ENCODE measurements around the gene SH3BP4.
"Not testable (repeated sequence)": the region's sequence is repeated elsewhere in the genome, so short reads cannot be mapped to it uniquely, and the experiment has no call there.

SH3BP4 gene

DNA sequence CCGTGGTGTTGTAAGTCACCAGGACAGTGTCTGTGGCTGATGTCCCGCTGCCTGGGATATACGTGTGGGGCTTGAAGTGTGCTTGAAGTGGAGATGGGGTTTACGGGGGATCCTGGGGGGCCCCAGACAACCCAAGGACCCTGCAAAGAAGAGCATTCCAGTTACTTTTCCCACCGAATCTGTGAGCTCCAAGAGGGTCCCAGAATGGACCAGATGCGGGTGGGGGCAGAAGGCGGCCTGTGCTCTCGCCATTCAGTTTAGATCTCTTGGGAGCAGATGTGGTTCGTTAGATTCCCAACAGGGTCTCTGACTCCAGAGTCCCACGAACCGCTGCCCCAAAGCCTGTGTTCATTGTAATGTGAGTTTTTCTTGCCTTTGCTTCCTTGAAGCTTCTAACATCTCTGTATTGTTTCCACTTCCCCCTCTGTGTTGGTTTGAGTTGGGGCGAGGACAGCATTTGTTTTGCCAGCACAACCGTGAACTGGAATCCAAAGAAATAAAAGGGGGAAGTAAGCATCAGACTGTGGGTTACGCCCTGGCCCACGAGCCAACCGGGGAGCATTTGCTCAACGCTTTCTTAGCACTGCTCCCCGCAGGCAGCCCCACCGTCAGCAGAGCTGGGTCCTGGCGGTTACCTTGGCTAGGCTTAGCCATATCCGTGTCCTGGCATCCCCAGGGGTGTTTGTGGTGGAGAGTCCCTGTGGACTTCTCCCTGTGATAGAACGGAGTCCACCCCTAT lies 92.1 kb downstream of the SH3BP4 start:
- no peak for DNase-seq (ENCODE audit: low spot score)

DNA sequence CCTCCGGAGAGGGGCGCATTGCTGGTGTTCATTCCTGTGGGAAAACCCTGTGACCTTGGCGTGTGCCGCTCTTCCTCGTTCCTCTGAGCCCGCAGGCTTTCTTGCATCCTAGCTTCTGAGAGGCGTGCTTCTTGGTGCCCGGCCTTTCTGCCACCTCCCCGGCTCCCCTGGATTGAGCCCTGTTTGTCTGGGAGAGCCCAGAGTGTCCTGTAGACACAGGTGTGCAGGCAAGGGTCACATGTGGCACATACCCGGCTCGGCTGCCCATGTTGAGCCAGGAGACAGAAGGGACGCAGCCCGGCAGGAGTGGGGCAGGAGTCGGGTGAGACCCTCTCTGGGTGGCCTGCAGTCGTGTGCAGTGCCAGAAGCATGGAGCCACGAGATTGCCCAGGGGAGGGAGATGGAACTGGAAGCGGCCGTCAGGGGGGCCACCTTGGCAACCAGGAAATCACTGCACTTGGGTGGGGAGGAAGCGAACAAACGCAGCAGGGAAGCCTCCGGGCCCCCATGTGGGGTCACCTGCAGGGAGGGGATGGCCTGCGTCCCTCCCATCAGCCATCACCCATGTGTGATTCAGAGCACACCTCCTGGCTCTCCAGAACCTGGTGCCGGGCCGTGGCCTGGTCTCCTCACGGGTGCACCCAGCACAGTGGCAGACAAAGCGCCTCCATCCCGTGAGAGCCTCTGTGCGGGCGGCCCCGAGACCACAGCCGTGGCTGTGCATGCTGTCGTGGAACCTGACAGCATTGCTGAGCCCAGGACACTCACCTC lies 92.9 kb downstream of the SH3BP4 start:
- DNase-seq (ENCODE audit: low spot score): no peak

DNA sequence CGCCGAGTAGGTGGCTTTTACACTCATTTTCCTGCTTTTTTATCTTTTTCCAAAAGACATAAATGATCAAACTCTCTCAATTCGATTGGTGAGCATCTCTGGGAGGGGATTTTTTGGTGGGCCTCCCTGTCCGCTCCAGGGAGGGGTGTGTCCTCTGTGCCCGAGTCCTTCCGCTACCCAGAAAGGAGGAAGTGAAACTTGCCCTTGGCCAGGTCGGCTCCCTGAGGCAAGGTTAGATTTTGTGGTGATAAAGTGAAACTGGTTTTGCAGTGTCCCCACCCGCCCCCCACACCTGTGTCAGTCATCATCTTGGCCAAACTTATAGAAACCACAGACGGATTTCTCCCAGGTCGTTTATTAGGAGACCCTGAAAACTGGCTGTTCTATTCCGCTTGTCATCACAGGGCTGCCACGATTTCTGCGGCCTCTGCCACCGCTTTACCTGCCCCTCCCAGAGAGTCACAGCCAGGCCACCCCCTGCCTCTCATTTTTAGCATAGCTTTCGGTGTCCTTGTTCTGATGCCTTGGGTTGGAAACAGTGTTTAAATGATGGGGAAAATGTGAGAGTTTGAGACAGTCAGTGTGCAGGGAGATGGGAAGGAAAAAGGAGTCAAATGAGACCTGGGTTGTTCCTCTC lies 93.6 kb downstream of the SH3BP4 start:
- DNase-seq (ENCODE audit: low spot score): no peak

DNA sequence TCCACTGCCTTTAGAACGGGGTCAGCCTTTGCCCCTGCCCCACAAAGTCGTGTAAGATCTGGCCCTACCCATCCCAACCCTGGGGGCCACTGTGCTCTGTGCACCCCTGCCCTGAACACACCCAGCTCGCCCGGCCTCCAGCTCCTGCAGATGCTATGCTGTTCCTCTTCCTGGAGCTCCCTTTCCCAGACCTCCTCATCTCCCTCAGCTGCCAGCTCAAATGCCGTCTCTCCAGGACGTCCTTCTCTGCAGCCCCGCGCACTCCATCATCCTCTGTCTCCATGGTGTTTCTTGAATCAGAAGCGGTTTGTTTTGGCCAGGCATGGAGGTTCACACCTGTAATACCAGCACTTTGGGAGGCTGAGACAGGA lies 94.1 kb downstream of the SH3BP4 start:
- DNase-seq (ENCODE audit: low spot score): no peak

DNA sequence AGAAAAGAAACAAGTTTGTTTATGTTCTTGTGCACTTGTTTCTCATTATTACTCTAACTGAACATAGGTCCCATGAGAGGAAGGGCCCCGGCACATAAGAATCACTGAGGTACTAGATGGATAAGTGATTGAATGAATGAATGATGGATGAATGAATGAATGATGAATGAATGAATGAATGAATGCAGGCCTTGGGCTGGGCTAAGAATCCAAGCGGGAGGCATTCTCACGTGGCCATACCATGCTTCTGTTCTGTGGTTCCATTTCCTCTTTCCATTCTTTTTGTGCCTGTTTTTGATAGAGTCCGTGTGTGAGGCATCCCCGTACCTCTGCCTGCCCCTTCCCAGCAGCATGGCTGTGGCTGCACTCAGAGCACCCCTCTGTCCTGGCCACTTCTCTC lies 94.8 kb downstream of the SH3BP4 start:
- DNase-seq (ENCODE audit: low spot score): no peak

DNA sequence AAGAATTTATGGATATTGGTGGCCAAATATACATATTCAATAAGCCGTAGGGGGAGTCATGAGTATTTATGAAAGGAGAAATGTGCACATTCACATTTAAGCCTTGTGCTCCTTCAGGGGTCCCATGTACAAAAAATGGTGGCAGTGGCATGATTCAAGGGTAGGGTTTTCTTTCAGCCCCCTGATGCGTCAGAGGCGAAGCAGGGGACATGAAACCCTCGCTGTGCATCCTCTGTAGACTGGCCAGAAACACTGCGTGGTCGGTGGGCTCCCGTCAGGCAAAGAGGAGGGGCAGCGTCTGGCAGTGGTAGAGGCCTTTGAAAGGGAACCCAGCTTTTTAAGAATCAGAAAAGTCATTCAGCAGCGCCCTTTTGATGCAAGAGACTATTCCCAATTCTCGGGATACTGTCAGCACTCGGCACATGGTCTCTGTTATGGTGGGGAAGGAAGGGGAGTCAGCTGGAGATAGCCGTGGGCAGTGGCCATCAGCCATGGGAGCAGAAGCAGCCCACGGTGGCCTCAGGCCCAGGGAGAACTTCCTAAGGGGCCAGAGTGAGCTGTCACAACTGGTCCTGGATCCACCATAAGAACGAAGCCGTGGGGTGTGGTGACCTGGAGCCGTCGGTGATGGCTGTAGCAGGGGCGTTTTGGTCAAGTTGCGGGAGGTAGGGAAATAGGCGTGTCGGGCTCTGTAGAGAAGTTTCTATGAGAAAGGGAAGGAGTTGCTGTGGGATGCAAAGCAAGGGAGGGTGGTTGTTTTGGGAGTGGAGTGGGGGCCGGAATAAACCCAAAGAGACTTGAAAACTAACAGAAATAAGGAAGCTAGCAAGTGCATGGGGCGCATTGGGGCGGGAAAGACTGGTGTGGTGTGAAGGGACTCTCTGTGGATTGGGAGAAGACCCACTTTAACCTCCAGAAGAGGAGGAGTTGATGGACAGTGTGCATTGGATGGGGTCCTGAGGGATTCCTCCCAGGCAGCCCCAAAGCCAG lies 95.6 kb downstream of the SH3BP4 start:
- no peak for DNase-seq (ENCODE audit: low spot score)

DNA sequence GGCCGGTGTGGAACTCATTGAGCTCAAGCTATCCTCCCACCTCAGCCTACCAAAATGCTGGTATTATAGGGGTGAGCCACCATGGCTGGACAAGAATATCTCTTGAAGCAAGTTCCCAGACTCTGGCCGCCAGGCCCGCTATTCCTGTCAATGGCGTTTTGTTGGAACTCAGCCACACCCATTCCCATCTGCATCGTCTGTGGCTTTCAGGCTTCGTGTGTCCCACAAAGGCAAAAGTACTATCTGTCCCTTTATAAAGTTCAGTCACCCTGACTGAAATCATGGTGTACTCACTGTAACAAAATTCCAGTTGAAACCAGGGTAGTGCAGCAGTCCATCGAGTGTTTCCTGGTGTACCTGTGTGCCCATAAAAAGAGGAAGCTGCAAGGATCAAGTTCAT lies 96.7 kb downstream of the SH3BP4 start:
- no peak for DNase-seq (ENCODE audit: low spot score)

DNA sequence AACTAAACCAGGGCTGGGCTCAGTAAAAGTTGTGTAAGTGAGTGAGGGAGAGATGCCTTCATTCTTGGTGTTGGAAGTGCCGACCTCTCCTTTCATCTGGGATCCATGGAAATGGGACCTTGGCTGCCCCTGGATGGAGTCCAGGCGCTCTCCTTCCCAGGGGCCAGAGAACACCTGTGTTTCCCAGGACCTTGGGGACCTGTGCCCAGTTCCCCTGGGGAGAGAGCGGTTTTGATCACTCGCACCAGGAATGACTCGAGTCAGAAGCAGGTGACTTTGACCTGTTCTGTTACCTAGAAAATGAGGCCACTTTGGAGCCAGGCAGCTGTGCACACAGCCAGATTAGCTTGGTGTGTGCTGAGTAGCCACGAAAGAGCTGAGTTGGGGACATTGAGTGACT lies 97.3 kb downstream of the SH3BP4 start:
- DNase-seq (ENCODE audit: low spot score): no peak

DNA sequence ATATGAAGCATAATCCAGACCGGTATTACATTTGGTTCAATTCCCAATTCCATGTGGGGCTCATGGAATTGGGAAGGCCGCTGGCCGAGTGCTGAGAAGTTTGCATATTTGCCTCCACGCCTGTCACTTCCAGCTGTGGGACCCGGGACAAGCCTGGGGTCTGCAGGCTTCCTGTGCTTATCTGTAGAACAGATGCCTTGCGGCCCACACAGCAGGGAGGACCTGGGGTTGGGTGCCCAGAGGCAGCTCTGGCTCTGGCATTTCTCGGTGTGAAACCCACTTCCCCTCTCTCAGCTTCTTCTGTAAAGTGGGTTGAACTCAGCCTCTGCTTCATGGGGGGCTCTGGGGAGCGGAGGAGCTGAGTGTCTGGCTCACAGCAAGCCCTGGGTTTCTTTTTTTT lies 97.9 kb downstream of the SH3BP4 start:
- no peak for DNase-seq (ENCODE audit: low spot score)

DNA sequence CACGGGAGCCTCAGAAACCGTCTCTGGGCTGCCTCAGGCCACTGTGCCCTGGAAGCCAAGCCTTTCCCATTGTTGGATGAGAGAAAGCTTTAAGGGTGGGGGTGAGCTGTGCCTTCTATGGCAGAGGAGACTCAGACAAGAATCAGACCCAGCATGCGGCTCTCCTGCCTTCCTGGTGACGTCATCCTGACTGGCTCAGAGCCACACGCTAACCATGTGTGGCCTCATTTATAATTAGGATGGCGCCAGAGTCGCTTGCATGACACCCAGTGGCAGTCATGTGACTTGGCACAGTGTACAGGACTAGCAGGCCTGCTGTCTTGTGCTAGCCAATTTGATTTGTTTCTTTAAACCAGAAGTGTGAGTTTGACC lies 99.1 kb downstream of the SH3BP4 start:
- DNase-seq (ENCODE audit: low spot score): no peak

DNA sequence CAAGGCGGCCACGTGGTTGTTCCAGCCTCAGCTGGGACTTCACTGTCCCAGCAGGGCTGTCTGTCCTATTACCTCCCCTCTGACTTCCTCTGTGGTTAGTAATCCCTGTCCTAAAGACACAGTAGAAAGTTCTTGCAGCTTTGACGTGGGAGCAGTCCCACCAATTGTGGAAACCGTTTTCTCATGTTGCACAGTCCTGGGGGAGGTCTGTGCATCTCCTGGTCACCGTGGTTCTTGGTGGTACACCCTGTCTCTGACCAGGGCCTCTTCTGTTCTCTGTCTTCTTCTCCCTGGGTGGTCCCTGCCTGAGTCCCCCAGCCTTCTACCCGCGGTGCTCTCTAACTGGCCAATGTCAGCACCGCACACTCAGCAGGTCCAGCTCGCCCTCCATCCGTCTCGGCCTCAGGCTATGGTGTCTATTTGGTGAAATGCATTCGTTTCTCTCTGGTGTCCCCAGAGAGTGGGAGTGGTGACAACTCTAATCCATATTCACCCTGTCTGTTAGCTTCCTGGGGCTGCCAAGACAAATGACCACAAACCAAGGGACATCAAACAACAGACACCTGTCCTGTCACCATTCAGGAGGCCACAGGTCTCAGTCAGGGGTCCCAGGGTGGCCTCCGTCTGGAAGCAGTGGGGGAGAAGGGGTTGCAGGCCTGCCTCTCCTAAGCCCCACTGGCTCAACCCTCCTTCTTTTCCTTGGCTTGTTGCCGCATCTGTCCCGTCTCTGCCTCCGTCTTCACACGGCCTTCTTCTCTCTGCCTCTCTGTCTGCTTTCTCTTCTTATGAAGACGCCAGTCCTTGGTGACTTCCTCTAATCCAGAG lies 99.8 kb downstream of the SH3BP4 start:
- no peak for DNase-seq (ENCODE audit: low spot score)

DNA sequence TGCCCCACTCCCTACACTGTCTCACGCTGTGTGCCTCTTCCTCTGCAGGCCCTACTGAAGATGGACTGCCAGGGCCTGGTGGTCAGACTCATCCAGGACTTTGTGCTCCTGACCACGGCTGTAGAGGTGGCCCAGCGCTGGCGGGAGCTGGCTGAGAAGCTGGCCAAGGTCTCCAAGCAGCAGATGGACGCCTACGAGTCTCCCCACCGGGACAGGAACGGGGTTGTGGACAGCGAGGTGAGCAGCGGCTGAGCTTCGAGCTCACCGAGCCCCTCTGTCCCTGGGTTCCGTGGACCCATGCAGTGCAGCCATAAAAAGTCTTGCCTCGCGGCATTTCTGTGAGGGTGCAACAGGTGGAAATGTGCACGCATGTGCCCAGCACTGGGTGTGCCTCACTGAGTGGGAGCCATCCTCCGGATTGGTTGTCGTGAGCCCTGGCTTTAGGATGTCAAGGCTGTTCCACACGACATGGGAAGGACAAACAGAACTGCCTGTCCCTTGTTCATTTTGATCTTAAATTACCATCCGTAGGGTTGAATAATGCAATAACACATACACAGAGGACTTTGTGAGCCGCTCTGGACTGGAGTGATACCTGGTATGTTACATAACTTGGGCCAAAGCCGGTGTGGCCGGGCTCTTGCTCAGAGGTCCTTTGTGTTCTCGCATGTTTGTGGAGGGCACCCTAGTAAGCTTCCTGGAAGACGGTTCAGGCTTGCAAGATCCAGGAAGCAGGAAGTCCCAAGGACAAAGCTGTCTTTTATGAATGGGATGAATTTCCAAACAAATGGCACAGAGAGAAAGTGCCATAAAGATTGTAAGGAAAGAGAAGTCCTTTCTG lies 100.9 kb downstream of the SH3BP4 start:
- no peak for DNase-seq (ENCODE audit: low spot score)

DNA sequence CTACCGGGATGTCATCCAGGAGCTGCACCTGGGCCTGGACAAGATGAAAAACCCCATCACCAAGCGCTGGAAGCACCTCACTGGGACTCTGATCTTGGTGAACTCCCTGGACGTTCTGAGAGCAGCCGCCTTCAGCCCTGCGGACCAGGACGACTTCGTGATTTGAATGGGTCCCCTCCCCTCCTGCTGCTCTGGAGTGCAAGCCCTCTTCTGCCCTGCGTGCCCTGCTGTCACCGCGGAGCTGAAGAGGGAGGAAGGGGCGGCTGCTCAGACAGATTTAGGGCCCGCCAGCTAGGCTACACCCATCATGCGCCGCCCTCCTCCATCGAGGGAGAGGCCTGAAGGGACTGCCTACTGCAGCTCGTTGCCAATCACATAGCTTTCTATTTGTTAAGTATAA lies 101.8 kb downstream of the SH3BP4 start:
- DNase-seq (ENCODE audit: low spot score): no peak

DNA sequence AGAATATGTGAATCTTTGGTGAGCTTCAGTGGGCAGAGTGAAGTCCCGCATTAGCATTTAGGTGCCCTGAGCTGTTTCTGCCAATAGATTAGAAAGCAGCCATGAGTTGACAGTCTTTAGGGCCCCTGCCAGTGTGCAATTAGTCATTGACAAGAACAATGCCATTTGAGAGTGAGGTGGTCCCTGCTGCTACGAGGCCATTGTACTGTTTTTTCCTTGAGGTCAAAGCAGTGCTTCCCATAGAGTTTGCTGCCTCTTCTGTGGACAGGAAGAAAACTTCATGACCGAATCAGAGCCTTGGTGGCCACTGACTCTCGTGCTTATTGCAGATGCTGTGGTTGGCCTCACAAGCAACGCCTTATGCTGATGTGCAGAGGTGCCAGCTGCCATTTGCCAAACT lies 102.7 kb downstream of the SH3BP4 start:
- no peak for DNase-seq (ENCODE audit: low spot score)

DNA sequence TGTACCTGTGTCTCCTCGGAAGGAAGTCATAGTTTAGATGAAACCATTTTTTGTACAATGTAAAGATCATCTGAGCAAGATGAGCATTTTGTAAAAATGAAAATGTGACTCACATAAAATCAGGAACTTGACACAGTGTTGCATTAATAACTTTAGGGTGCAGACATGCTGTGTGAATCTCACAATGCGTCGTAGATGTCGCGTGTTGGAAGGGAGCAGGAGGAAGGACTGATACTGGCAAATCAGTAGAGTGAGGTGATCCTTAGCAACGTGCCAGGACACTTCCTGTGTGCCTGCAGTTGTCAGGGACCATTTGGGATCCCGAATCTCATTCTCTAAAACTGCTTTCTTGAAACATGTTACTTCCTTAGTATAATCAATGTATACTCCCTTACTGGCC lies 103.1 kb downstream of the SH3BP4 start:
- DNase-seq (ENCODE audit: low spot score): no peak

DNA sequence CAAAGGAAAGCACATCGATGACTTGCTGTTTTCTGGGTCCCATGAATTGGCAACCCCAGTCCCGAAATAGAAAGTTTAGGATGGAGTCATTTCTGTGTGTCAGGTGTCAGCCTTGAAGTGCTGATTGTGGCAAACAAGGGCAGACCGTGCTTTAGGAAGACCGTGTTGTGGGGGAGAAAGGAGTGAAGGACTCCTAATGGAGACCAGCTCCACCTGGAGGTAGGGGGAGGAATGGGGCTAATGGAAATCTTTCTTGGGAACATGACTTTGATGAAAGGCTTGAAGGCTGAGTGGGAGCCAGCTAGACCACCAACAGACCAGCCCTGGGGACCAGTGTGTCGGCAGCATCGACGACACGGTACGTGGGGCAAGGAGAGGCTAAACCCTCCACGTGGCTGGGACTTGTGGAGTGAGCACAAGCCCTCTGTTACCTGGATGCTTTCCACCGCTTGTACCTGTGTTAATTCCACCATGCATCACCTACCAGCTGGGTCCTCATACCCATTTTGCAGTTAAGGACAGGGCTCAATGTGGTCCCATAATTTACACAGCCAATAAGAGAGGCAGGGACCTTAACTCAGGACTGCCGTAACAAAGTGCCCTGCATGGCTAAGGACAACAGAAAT lies 104.2 kb downstream of the SH3BP4 start:
- no peak for DNase-seq (ENCODE audit: low spot score)

DNA sequence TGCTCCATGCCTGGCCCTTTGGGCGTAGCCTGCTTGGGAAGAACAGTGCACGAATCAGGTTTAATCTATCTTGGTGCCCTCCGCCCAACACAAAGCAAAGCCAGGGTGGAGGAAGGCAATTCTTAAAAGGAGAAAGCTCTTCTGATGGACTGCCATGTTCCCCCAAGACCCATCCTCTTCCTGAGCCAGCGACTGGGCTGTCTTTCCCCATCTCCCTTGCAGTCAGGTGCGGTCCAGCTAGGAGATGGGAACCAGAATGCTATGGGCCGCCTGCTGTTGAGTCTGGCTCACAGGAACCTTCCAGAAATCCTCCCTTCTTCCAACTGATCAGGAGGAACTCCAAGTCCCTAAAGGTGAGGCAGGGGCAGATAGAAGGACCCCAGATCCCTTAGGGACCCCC lies 105.0 kb downstream of the SH3BP4 start:
- DNase-seq (ENCODE audit: low spot score): no peak

DNA sequence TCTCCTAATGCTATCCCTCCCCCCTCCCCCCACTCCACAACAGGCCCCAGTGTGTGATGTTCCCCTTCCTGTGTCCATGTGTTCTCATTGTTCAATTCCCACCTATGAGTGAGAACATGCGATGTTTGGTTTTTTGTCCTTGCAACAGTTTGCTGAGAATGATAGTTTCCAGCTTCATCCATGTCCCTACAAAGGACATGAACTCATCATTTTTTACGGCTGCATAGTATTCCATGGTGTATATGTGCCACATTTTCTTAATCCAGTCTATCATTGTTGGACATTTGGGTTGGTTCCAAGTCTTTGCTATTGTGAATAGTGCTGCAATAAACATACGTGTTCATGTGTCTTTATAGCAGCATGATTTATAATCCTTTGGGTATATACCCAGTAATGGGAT lies 105.8 kb downstream of the SH3BP4 start:
- DNase-seq (ENCODE audit: low spot score): not testable (repeated sequence)

DNA sequence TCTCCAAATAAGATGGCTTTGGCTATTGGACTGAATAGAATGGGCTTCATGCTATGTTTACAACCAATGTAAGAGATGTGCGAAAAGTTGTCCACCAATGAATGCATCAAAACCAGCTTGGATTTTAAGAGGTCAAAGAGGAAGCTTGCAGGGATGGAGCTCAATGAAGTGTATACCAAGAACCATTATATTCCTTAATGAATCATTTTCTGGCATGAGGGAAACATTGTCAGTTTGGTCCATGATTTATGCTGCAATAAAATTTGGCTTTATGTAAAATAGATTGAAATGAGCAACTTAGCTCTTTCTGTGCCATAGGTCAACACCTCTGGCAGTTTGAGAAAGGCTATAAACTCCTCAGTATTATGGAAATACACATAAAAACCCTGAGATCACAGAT lies 107.3 kb downstream of the SH3BP4 start:
- no peak for DNase-seq (ENCODE audit: low spot score)

DNA sequence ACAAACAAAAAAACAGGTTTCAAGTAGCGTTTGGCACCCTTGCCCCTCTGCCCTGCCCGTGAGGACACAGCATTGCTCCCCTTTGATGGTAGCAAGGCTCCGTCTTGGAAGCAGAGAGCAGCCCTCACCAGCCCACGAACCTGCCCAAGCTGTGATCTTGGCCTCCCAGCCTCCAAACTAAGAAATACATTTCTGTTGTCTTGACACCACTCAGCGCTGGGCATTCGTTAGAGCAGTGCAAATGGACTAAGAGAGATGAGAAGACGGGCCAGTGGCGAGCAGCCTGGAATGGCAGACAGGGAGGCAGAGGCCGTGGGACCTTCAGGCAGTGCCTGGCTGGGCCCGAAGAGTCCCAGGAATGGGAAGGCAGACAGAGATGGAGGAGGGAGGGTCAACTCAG lies 109.8 kb downstream of the SH3BP4 start:
- no peak for DNase-seq (ENCODE audit: low spot score)
